Mucosa of rectum (tissue), 2 donors: ENCODE measurements around the gene ADAMTS17.

ENCODE experiments used
- H3K27ac ChIP-seq, 2 donors: one replicate each; pipeline ENCODE4 v1.7.0; 2013; ENCODE audit warnings: inconsistent platforms in 2 of 2, low read depth in 2 of 2, low read length in 2 of 2
- H3K27me3 ChIP-seq, 2 donors: one replicate each; pipeline ENCODE4 v1.7.0; 2013; ENCODE audit warnings: low read length in 2 of 2; ENCODE audit not compliant: control insufficient read depth in 2 of 2, insufficient read depth in 2 of 2
- H3K36me3 ChIP-seq, 2 donors: one replicate each; pipeline ENCODE4 v1.7.0; 2013; ENCODE audit warnings: low read length in 2 of 2; ENCODE audit not compliant: control insufficient read depth in 2 of 2, insufficient read depth in 2 of 2
- H3K4me1 ChIP-seq, 2 donors: one replicate each; pipeline ENCODE4 v1.7.0; 2013; ENCODE audit warnings: low read length in 2 of 2, mild to moderate bottlenecking in 1 of 2; ENCODE audit not compliant: control insufficient read depth in 2 of 2, insufficient read depth in 2 of 2
- H3K4me3 ChIP-seq, 2 donors: one replicate each; pipeline ENCODE4 v1.7.0; 2013; ENCODE audit warnings: low read length in 2 of 2
- H3K9ac ChIP-seq, 2 donors: one replicate each; pipeline ENCODE4 v1.7.0; 2013; ENCODE audit warnings: low read length in 2 of 2, low read depth in 1 of 2, mild to moderate bottlenecking in 1 of 2
- H3K9me3 ChIP-seq, 2 donors: one replicate each; pipeline ENCODE4 v1.7.0; 2013; ENCODE audit warnings: low read length in 2 of 2; ENCODE audit not compliant: control insufficient read depth in 2 of 2
- donor health status: healthy.
- donor health status: Normal muscosa, but diverticular disease.

ADAMTS17 gene

DNA sequence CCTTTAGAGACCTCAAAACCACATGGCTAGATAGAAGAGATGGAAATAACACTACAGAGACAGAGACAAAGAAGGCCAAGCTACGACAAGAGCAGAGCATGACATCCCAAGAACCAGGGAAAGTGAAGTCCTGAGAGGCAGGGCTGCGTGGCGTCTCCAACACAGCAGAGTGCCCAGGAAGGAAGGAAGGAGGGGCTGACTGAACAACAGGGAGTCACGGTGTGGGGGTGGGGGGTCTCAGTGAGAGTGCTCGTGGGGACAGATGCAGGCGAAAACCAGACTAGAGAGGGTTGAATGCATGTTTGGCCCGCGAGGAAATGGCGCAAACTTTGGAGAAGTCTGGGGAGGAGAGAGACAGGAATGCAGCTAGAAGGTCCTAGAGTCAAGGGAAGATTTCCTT, 44.0 kb downstream of the ADAMTS17 start:
- Histone ChIP-seq H3K4me1 (no peaks in the 10 kb centered on the region), H3K36me3 (no peaks in the 10 kb centered on the region), H3K27ac (no peak overlapping the region), H3K9me3 (no peaks in the 10 kb centered on the region), H3K27me3 (no peaks in the 10 kb centered on the region), H3K9ac (no peak overlapping the region), H3K4me3 (no peak overlapping the region)

DNA sequence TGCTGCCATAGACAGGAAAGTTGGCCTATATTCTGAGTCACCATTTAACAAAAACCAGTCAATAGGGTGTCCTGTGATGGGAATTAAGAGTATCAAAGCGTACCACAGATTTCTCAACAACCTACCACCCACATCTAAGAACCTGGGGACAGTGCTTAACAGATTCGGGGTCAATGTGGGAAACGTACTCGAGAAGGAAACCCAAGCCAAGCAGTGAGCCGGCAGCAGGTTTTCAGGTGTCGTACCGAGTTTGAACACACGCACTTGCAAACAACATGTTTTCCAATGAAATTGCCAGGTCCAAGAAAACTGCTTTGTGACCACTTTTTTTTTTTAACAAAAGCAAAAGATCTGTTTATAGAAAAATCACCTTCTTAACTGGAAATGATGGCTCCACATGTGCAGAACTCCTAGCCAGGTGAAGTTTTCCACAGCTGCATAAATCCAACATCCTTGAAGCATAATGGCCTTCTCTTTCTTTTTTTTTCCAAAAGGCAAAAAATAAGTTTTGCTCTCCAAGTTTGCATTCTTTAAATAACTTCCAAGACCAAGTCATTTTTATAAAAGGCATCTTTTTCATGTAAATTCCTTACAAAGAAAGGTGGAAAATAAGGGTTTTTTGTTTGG, 45.7 kb downstream of the ADAMTS17 start:
- Histone ChIP-seq H3K27ac (no peak overlapping the region), H3K27me3 (no peaks in the 10 kb centered on the region), H3K4me3 (no peak overlapping the region), H3K9me3 (no peaks in the 10 kb centered on the region), H3K9ac (no peak overlapping the region), H3K4me1 (no peaks in the 10 kb centered on the region), H3K36me3 (no peaks in the 10 kb centered on the region)

GRCh38 chr15:100292010-100292409, 49.8 kb downstream of the ADAMTS17 start:
- no peaks in the 10 kb centered on the region for H3K27me3 ChIP-seq
- no peaks in the 10 kb centered on the region for H3K4me1 ChIP-seq
- H3K36me3 ChIP-seq = no peaks in the 10 kb centered on the region
- H3K27ac ChIP-seq = no peak overlapping the region
- H3K9me3 ChIP-seq = no peaks in the 10 kb centered on the region
- no peak overlapping the region for H3K9ac ChIP-seq
- H3K4me3 ChIP-seq = no peak overlapping the region

DNA sequence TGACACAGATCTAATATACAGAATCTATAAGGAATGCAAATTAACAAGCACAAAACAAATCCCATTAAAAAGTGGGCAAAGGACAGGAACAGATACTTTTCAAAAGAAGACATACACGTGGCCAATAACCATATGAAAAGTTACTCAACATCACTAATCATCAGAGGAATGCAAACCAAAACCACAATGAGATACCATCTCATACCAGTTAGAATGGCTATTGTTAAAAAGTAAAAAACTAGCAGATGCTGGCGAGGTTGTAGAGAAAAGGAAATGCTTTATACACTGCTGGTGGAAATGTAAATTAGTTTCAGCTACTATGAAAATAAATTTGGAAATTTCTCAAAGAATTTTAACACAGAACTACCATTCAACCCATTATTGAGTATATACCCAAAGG, 50.7 kb downstream of the ADAMTS17 start:
- Histone ChIP-seq H3K36me3 (no peaks in the 10 kb centered on the region), H3K4me3 (no peak overlapping the region), H3K27ac (no peak overlapping the region), H3K4me1 (no peaks in the 10 kb centered on the region), H3K9ac (no peak overlapping the region), H3K9me3 (no peaks in the 10 kb centered on the region), H3K27me3 (no peaks in the 10 kb centered on the region)

DNA sequence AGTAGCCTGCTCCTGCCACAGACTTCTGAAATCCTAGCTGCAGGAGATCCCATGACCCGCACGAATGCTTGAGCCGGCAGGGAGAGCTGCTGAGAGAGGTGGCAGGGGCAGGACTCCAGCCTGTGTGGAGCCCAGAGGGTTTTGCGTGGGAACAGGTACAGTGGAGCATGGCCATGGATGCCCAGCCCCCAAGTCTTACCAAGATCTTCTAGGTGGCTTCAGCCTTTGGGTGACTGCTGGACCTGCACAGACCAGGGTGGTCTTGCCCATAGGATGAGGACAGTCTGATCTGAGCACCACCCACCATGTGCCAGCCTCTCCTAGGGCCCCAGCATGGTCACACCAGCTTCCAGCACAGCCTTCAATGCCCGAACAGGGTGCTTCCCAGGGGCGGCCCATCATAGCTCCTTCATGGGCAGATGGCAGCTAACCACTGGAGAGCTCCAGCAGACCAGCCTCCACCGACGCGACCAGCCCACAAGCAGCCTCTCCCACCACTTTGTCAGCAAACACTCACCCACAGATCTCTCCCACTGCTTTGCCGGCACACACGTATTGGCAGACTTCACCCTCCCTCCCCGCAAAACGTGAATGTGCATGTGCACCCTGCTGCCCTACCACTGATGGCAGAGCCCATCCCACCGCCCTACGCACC, 56.0 kb downstream of the ADAMTS17 start:
- H3K27ac ChIP-seq = no peak overlapping the region
- no peak overlapping the region for H3K9ac ChIP-seq
- no peaks in the 10 kb centered on the region for H3K9me3 ChIP-seq
- no peaks in the 10 kb centered on the region for H3K27me3 ChIP-seq
- no peak overlapping the region for H3K4me3 ChIP-seq
- H3K36me3 ChIP-seq = no peaks in the 10 kb centered on the region
- no peaks in the 10 kb centered on the region for H3K4me1 ChIP-seq

- Histone ChIP-seq H3K27ac (no peak overlapping the region), H3K27me3 (no peaks in the 10 kb centered on the region), H3K36me3 (no peaks in the 10 kb centered on the region), H3K9me3 (no peaks in the 10 kb centered on the region), H3K4me1 (no peaks in the 10 kb centered on the region), H3K4me3 (no peak overlapping the region), H3K9ac (no peak overlapping the region)
Observed at GRCh38 chr15:100284701-100285100, 57.1 kb downstream of the ADAMTS17 start.

- H3K27ac ChIP-seq = no peak overlapping the region
- no peaks in the 10 kb centered on the region for H3K27me3 ChIP-seq
- H3K36me3 ChIP-seq = no peaks in the 10 kb centered on the region
Observed at GRCh38 chr15:100284191-100284590, 57.6 kb downstream of the ADAMTS17 start.

DNA sequence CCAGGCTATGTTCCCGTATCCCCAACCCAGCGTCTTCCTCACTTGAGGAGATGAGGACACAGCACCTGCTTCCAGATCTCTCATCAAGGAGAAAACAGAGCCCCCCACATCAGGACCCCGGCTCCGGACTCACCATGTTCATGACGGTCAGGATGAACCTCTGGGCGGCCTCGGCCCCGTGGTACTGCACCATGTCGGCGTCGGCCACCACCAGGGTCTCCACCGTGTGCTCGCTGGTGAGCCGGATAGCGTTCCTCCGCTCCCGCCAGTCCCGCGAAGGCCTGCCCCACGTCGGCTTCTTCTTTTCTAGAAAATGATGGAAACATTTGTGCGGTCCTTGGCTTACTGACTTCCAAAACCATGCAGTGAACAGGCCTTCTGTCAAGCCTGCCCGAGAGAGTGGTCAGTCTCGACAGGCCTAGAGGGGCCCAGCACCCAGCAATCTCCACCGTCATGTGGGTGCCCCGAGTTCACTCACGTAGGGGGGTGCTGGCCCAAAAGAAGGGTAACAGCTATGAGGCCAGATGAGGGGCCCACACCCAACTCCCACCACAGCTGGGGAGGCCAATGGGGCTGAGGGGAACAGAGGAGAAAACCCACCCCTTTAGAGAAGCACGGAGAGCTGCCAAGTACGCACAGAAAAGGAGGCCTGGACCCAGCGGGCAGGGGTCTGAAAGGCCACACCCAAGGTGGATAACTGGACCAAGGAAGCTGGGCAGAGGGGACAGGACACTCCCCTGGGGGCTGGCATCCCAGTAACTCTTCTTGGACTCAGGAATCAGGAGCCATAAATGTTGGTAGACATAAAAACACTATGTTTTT, 60.5 kb downstream of the ADAMTS17 start:
- no peak overlapping the region for H3K27ac ChIP-seq
- no peak overlapping the region for H3K9ac ChIP-seq
- no peaks in the 10 kb centered on the region for H3K4me1 ChIP-seq

More at GRCh38 chr15:100284191-100284590, 57.6 kb downstream of the ADAMTS17 start:
- Histone ChIP-seq H3K9me3 (no peaks in the 10 kb centered on the region), H3K4me1 (no peaks in the 10 kb centered on the region), H3K9ac (no peak overlapping the region), H3K4me3 (no peak overlapping the region)

GRCh38 chr15:100279849-100280248, 61.9 kb downstream of the ADAMTS17 start:
- Histone ChIP-seq H3K4me3 (no peak overlapping the region), H3K4me1 (no peaks in the 10 kb centered on the region), H3K9me3 (no peaks in the 10 kb centered on the region), H3K27ac (no peak overlapping the region), H3K9ac (no peak overlapping the region), H3K36me3 (no peaks in the 10 kb centered on the region), H3K27me3 (no peaks in the 10 kb centered on the region)

More for the DNA sequence above, 60.5 kb downstream of the ADAMTS17 start:
- Histone ChIP-seq H3K36me3 (no peaks in the 10 kb centered on the region), H3K9me3 (no peaks in the 10 kb centered on the region), H3K4me3 (no peak overlapping the region), H3K27me3 (no peaks in the 10 kb centered on the region)

DNA sequence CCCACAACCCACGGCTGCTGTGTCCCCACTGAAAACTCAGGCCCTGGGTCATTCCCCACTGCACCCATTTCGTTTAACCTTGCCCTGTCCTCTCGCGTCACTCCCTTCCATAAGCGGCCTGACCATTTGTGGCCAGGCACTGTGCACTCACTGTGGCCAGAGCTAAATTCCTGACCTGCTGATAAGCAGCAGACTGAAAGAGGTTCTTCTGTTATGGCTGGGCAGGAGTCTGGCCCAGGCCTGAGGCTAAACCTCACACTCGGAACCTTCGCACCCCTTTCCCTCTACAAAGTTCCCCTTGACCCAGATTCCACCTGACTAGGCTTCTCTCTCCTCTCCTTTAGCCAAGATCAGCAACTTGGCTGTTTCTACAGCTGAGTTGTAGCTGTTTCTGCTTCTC, 62.3 kb downstream of the ADAMTS17 start:
- Histone ChIP-seq H3K27me3 (no peaks in the 10 kb centered on the region), H3K9ac (no peak overlapping the region), H3K36me3 (no peaks in the 10 kb centered on the region), H3K4me1 (no peaks in the 10 kb centered on the region), H3K4me3 (no peak overlapping the region), H3K9me3 (no peaks in the 10 kb centered on the region), H3K27ac (no peak overlapping the region)
